NCI-H2081 (cell line): ENCODE results near the gene ZNF681.
"Not testable (repeated sequence)": the region's sequence is repeated elsewhere in the genome, so short reads cannot be mapped to it uniquely, and the experiment has no call there.

Experiments used
- DNase-seq, 2 experiments: peaks; one replicate each; lab custom pipeline; 2025; lab: John Stamatoyannopoulos, UW

ZNF681 gene

DNA sequence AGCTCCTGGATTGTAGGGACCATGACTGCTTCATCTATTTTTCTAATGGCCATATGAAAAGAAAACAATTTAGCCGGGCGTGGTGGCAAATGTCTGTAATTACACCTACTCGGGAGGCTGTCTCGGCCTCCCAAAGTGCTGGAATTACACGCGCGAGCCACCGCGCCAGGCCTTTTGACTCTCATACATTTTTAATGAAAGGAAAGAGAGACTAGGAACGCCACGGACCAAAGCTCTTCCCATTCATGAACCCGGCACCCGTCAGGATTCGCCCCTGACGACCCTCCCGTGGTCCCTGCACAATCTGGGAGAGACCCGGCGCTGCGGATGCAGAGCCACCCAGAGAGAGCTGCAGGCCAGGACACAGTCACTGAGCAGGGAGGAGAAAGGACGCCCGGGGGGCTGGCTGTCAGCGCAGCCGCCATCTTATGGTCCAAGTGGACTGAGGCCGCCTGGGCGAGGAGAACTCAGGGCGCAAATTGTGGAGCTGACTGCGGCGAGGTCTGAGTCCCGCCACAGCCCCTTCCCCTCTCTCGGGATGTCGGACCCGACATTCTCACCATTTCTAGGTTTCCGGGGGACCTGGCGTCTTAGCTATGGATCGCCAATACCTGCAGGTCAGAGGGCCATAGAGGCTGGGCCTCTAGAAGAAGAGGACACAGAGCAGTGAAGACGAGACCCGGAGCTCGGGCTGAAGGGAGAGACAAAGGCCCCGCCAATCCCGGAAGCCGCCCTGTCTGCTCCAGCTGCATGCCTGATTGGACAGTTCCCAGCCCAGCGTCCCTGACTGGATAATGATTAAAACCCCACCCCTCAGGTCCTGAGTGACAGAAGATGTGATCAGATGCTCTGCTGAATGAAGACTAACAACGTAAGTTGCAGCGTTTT is at the start of gene ZNF681:
Gene ZNF681, minus strand, starts transcription at position 705 of the 888 bp plus-strand sequence. Its CDS starts 142 bp downstream, at position 563.
- peak; percentile 82 to 86 for DNase-seq

DNA sequence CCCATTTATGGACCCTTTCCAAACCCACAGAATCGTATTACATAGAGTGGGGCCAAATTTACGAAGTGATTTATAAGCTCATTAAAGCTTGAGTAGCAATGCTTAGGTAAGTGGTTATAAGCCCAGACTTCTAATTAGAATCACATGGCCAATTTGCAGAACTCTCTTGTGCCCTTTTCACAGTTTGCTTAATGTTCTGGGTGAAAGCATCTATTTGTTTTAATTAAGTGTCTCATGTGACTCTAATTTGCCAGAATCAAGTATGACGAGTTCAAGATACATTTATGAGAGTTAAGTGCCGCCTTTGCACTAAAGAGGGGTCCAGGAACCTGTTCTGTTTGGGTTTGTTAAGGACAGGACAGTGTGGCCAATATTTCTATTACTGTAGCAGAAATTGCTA is 46.0 kb upstream of the ZNF681 start:
- no peak for DNase-seq

- no peak for DNase-seq
Measured at GRCh38 chr19:23802290-23802689, 43.6 kb upstream of the ZNF681 start.

- no peak for DNase-seq
Measured at GRCh38 chr19:23801803-23802202, 43.1 kb upstream of the ZNF681 start.

DNA sequence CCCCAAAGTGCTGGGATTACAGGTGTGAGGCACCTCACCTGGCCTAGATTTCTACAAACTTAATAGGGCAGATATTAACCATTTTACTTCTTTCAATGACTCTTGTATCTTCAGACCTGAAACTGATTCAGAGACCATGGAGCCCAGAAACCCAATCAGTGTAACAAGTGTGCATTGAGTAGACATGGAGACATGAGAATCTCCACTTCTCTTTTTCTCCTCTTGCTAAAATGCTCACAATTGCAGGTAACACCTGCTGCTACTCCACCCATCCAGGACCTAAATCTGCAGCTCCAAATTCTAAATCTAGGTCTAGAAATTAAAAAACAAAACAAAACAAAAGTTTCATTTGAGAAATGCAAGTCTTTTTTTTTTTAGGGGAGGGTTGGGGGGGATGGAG is 42.2 kb upstream of the ZNF681 start:
- no peak for DNase-seq

GRCh38 chr19:23800271-23800670 is 41.6 kb upstream of the ZNF681 start:
- DNase-seq: no peak

DNA sequence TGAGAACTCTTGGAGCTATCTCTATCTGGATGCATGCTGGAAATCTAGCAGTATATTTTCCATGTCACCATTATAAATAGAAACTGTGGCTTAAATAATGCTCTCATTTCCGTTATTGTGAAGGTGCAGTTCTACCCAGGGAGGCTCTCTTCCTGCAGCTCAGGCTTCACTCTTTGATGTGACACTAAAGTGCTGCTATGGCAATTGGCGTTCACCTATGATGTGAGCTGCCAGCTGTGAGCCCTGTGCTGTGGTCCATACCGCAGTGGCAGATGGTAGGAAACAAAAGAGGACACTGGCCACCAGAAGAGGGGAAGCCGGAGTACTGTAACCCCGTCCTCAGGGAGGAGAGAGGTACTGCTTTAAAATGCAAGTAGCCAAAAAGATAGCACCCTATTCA is 40.6 kb upstream of the ZNF681 start:
- peak in 1 of 2 experiments; percentile 25 for DNase-seq

DNA sequence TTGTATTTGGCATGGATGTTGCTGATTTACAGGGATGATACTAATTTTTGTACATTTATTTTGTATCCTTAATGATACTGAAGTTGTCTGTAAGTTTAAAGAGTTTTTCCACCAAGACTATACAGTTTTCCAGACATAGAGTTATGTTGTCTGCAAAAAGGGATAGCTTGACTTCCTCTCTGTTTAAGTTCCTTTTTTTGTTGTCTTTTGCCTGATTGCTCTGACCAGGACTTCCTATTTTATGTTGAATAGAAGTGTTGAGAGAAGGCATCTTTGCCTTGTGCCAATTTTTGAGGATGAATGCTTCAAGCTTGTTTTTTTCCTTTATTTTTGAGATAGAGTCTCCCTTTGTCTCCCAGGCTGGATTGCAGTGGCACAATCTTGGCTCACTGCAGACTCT is 36.8 kb upstream of the ZNF681 start:
- DNase-seq: no peak

DNA sequence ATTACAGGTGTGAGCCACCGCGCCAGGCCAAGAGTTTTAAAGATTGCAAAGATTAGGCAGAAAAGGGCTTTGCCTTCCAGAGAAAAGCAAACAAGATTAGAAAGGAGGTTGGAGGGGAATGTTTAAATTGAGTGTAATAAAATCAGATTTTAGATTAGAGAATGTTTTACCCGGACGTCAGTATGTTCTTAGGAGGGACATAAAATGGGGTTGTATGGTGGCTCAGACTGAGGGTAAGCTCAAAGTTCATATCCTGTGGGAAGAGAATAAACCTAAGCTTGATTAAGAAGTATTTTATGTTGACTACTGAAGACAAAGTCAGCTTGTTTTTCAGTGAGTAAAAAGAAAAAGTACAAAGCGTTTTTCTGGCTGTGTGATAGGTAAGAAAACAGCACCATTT is 34.1 kb upstream of the ZNF681 start:
- no peak for DNase-seq

DNA sequence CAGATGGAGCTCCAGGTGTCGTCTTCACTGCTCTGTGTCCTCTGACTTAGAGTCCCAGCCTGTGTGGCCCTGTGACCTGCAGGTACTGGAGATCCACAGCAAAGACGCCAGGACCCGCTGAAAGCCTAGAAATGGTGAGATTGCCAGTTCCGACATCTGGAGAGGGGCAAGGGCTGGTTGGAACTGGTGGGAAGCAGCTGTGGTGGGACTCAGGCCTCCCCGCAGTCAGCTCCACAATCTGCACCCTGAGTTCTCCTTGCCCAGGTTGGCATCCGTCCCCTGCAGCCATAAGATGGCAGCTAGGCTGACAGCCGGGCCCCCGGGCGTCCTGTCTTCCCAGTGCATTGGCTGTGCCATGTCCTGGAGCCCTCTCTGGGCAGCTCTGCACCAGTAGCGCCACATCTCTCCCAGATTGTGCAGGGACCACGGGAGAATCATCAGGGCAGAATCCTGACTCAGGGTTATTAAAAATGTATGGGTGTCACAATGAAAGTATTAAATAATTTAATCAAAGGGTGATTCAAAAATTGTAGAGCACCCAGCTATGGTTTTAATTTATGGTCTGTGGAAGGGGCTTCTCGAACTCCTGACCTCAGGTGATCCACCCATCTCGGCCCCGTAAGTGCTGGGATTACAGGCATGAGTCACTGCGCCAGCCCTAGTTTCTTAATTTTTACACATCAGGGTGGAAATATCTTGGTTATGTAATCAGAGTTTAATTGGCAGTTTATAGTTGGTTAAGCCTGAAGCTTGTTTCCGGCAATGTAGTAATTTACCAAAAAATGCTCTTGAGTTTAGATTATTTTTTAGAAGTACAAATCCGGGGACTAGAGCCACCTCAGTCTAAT is 32.2 kb upstream of the ZNF681 start:
- DNase-seq: no peak

GRCh38 chr19:23789246-23789645 is 30.6 kb upstream of the ZNF681 start:
- no peak for DNase-seq

DNA sequence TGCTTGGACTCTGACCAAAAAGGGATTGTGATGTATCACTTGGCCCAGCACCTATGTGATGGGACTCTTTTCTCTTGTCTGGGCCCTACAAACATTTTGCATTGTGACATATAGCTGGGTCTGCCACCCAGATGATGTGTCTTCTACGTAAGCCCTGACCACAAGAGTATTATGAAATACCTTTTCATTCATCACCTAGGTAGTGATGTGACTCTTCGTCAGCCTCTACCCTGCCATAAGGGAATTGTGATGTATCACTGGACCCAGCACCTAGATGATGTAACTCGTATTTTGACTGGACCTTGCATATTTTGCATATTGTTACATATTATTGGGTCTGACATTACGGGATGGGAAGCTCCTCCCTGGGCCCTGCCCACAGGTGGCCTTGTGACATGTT is 29.7 kb upstream of the ZNF681 start:
- DNase-seq: no peak

DNA sequence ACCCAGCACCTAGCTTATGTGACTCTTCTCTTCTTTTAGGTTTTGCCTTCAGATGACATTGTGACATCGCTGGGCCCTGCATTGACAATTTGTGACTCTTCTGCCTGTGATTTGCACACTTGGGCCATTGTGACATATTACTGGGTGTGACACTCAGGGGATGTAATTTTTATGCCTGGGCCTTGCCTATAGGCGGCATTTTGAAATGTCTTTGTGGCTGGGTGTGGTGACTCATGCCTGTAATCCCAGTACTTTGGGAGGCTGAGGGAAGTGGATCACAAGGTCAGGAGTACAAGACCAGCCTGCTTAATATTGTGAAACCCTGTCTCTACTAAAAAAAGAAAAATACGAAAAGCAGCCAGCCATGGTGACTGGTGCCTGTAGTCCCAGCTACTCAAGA is 28.4 kb upstream of the ZNF681 start:
- DNase-seq: no peak

- no peak for DNase-seq
Measured at GRCh38 chr19:23785982-23786381, 27.3 kb upstream of the ZNF681 start.

- no peak for DNase-seq
Measured at GRCh38 chr19:23784274-23784673, 25.6 kb upstream of the ZNF681 start.

GRCh38 chr19:23783636-23784035 is 24.9 kb upstream of the ZNF681 start:
- no peak for DNase-seq

GRCh38 chr19:23779645-23780044 is 21.0 kb upstream of the ZNF681 start:
- DNase-seq: no peak

DNA sequence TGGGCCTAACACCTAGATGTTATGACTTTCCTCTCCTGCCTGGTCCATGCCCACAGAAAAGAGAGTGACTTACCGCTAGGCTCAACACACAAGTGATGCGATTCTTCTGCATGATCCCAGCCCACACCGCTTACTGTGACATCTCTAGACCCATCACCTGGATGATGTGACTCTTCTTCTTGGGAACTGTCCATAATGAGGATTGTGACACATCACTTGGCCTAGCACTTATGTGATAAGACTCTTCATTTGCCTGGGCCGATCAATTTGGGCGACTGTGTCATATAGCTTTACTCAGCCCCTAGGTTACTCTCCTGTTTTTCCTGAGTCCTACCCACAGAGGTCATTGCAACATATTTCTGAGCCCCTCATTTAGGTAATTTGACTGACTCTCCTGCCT is 19.9 kb upstream of the ZNF681 start:
- no peak for DNase-seq

- not testable (repeated sequence) for DNase-seq
Measured at GRCh38 chr19:23778036-23778435, 19.3 kb upstream of the ZNF681 start.

DNA sequence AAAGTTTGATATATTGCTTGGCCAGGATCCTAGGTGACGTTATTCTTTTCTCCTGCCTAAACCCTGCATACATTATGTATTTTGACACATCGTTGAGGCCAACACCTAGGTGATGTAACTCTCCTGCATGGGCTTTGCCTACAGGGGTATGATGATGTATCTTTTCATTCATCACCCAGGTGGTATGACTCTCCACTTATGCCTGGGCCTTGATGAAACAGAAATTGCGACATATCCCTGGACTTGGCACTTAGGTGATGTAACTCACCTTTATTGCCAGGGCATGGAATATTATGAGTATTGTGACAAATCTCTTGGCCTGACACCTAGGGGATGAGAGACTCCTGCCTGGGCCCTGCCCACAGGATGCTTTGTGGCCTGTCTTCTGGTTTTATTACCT is 18.5 kb upstream of the ZNF681 start:
- DNase-seq: no peak

DNA sequence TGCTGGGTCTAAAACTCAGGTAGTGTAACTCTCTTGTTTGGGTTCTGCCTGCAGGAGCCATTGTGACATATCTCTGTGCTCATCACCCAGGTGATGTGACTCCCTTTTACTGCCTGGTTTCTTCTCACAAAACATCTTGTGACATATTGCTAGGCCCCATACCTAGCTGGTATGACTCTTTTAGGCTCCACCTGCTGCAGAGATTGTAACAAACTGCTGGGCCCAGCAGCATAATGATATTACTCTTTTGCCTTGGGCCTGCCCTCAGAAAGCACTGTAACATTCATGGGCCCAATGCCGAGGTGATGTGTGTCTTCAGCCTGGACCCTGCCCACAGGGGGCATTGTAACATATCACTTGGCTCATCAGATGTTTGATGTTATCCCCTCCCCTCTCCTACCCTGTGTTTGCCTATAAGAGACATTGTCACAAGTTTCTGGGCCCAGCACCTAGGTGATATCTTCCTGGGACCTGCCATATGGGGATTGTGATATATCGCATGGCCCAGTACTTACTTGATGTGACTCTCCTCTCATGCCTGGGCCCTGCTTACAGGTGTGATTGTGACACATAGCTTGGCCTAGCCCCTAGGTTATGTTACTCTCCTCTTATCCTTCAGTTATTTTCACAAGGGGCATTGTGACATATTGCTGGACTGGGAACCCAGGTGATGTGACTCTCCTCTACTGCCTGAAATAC is 18.0 kb upstream of the ZNF681 start:
- no peak for DNase-seq

DNA sequence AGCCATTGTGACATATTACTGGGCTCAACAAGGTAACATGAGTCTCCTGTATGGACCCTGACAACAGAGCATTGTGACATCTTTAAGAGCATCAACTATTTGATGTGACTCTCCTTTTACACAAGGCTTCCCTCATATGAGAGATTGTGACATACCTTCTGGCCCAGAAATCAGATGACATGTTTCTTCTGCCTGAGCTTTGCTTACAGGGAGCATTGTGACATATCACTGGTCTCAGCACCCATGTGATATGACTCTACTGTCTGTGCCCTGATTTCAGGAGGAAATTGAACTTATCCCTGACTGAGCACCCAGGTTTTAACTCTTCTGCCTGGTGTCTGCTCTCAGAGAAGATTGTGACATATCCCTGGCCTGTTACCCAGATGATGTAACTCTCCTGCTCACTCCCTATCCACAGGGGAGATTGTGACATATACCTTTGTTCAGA is 15.9 kb upstream of the ZNF681 start:
- DNase-seq: no peak
